Esophagus squamous epithelium (tissue), 5 donors: ENCODE results near the gene LPP. TPM values are rescaled to one million over a fixed set of nuclear protein-coding genes. Genes with fewer than 3 reads are reported as not detected.

ENCODE experiments used
- DNase-seq: peaks from one replicate; lab custom pipeline; 2025; lab: John Stamatoyannopoulos, UW
- H3K27ac ChIP-seq, 4 donors: fragments of 200-600 bp; sonication (generic); one replicate each; pipeline ENCODE4 v1.5.1; 2016 to 2019; ENCODE audit warnings: mild to moderate bottlenecking in 1 of 4
- H3K27me3 ChIP-seq, 4 donors: fragments of 200-600 bp; sonication (generic); 1 replicate in 3 of 4; 2 replicates in 1 of 4; pipeline versions ENCODE4 v1.5.1 to v1.6.0; 2017 to 2021; ENCODE audit warnings: antibody characterized with exemption in 1 of 4
- H3K36me3 ChIP-seq, 3 donors: fragments of 200-600 bp; sonication (generic); one replicate each; pipeline ENCODE4 v1.5.1; 2016 to 2019
- H3K4me1 ChIP-seq, 3 donors: fragments of 200-600 bp; sonication (generic); one replicate each; pipeline ENCODE4 v1.5.1; 2017 to 2019
- H3K4me3 ChIP-seq, 4 donors: fragments of 200-600 bp; sonication (generic); 1 replicate in 3 of 4; 2 replicates in 1 of 4; pipeline ENCODE4 v1.5.1; 2016 to 2019; ENCODE audit warnings: mild to moderate bottlenecking in 2 of 4, moderate library complexity in 1 of 4
- H3K9me3 ChIP-seq, 3 donors: fragments of 200-600 bp; sonication (generic); one replicate each; pipeline ENCODE4 v1.5.1; 2016 to 2019
- POLR2A ChIP-seq, 4 donors: fragments of 450-650 bp; IDR thresholded peaks; one replicate each; pipeline ENCODE4 v1.6.1; 2017; ENCODE audit warnings: antibody characterized with exemption in 4 of 4, mild to moderate bottlenecking in 4 of 4, moderate library complexity in 3 of 4
- WGBS, 2 donors: methylation state at CpG; one replicate each; pipeline ENCODE4 v1.1.5; 2018; 5-methylcytosine and 5-hydroxymethylcytosine counted together
- intact Hi-C: fragments of 100-400 bp; cut with DNase I; formaldehyde crosslinking; loops from one replicate; pipeline ENCODE4 v1.15.0; 2022
- total RNA-seq, 4 donors: library from RNA; depleted of rRNA; stranded (reverse); fragments of >200 nt; gene quantifications; one replicate each; pipeline ENCODE4 v1.1.0, GENCODE V29; 2016
- TF ChIP-seq, protein P1 (sequence below), 6 experiments: fragments of 450-650 bp in 4 of 6; fragments of 200-600 bp in 2 of 6; sonication (generic) in 2 of 6; IDR thresholded peaks; one replicate each; pipeline ENCODE4 v1.5.1; 2016 to 2019; ENCODE audit warnings: antibody characterized with exemption in 6 of 6, mild to moderate bottlenecking in 4 of 6, moderate library complexity in 4 of 6
- donor health status: DM: yes; HTN: yes; CAD: no.

The LPP gene
- total RNA-seq, 4 donors from 2014 or later = 41.4 to 369 (median 97.3) TPM

DNA sequence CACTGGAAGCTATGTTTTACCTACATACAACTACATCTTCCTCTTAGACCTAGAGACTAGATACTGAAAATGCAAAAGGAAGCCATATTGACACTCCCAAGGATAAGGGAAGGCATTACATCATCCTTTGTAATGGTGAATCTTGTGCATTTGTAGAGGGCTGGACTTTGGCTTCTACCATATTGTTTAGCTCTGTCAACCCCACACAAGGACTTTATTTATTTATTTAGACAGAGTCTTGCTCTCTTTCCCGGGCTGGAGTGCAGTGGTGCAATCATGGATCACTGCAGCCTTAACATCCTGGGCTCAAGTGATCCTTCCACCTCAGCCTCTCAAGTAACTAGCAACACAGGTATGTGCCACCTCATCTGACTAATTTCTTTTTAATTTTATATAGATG, 686.3 kb downstream of the LPP start:
- Histone ChIP-seq H3K27ac (no peak overlapping the region), H3K9me3 (no peaks in the 10 kb centered on the region), H3K4me1 (peaks cover 0 to 21% (median 3%) of the 10 kb centered on the region in 3 donors), H3K36me3 (no peaks in the 10 kb centered on the region), H3K4me3 (no peak overlapping the region), H3K27me3 (no peaks in the 10 kb centered on the region)
- intact Hi-C loops = no loop called here
- no peak for DNase-seq
- 80 to 94% methylated on average over 1 of the region's 1 CpG for WGBS, 2 donors
- no peak for TF ChIP-seq POLR2A (IDR thresholded peaks at IDR 0.05)
- TF ChIP-seq, protein P1, sequence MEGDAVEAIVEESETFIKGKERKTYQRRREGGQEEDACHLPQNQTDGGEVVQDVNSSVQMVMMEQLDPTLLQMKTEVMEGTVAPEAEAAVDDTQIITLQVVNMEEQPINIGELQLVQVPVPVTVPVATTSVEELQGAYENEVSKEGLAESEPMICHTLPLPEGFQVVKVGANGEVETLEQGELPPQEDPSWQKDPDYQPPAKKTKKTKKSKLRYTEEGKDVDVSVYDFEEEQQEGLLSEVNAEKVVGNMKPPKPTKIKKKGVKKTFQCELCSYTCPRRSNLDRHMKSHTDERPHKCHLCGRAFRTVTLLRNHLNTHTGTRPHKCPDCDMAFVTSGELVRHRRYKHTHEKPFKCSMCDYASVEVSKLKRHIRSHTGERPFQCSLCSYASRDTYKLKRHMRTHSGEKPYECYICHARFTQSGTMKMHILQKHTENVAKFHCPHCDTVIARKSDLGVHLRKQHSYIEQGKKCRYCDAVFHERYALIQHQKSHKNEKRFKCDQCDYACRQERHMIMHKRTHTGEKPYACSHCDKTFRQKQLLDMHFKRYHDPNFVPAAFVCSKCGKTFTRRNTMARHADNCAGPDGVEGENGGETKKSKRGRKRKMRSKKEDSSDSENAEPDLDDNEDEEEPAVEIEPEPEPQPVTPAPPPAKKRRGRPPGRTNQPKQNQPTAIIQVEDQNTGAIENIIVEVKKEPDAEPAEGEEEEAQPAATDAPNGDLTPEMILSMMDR (IDR thresholded peaks at IDR 0.05) = no peak

DNA sequence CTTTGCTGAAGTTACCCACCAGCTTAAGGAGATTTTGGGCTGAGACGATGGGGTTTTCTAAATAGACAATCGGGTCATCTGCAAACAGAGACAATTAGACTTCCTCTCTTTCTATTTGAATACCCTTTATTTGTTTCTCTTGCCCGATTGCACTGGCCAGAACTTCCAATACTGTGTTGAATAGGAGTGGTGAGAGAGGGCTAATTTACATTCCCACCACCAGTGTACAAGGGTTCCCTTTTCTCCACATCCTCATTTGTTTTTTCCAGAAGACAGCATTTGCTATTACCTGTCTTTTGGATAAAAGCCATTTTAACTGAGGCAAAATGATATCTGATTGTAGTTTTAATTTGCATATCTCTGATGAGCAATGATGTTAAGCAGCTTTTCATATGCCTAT, 687.9 kb downstream of the LPP start:
- 73 to 84% methylated on average over 3 of the region's 3 CpGs for WGBS, 2 donors
- H3K4me3 ChIP-seq = no peak overlapping the region
- intact Hi-C loops = no loop called here
- no peaks in the 10 kb centered on the region for H3K9me3 ChIP-seq
- TF ChIP-seq, protein P1 (IDR thresholded peaks at IDR 0.05) = no peak
- TF ChIP-seq POLR2A (IDR thresholded peaks at IDR 0.05) = no peak
- H3K4me1 ChIP-seq = peaks cover 0 to 12% (median under 1%) of the 10 kb centered on the region in 3 donors
- H3K36me3 ChIP-seq = no peaks in the 10 kb centered on the region
- DNase-seq = no peak
- no peak overlapping the region for H3K27ac ChIP-seq
- no peaks in the 10 kb centered on the region for H3K27me3 ChIP-seq

DNA sequence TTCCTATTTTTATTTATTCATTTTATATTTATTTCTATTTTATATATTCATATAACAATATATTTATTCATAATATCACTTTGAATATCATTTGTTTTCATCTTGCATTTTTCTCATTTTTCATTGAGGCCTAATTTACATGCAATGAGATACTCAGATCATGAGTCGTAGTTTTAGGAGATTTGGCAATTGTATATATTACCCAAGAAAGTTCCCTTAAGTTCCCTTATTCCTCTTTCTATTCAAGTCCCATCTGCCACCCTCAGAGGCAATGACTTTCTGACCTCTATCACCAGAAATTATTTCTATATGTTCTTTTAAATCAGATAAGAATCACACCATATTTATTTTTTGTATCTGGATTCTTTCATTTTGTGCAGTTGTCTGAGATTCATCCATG, 688.7 kb downstream of the LPP start:
- DNase-seq = no peak

DNA sequence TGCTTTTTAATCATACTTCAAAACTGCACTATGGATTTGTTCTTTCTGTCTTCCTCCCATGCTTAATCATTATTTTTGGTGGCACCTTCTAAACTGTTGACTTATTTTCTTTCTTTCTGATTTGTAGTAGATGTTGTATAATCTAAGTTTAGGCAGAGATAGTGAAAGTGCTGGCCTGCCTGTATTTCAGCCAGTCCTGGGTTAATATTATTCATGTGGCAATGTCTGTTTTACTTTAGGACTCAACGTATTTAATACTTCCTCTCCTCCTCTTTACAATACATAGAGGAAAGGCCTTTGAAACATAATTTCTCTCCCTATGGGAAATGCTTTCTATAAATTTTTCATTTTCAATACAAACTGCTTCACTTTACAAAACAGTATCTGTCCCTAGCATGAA, 690.1 kb downstream of the LPP start:
- no peak for DNase-seq
- H3K4me3 ChIP-seq = no peak overlapping the region
- H3K27ac ChIP-seq = no peak overlapping the region
- no peaks in the 10 kb centered on the region for H3K27me3 ChIP-seq
- TF ChIP-seq, protein P1 (IDR thresholded peaks at IDR 0.05) = no peak
- TF ChIP-seq POLR2A (IDR thresholded peaks at IDR 0.05) = no peak
- H3K36me3 ChIP-seq = peaks cover 0 to 8% (median 0%) of the 10 kb centered on the region in 3 donors
- H3K4me1 ChIP-seq = peaks cover 0 to 11% (median 0%) of the 10 kb centered on the region in 3 donors
- intact Hi-C loops = no loop called here
- no peaks in the 10 kb centered on the region for H3K9me3 ChIP-seq
- 45 to 53% methylated on average over 1 of the region's 1 CpG for WGBS, 2 donors

More for the DNA sequence above, 688.7 kb downstream of the LPP start:
- WGBS, 2 donors = 42 to 67% methylated on average over 1 of the region's 1 CpG
- TF ChIP-seq, protein P1 (IDR thresholded peaks at IDR 0.05) = no peak
- TF ChIP-seq POLR2A (IDR thresholded peaks at IDR 0.05) = no peak
- no peaks in the 10 kb centered on the region for H3K9me3 ChIP-seq
- H3K4me1 ChIP-seq = peaks cover 0 to 11% (median 0%) of the 10 kb centered on the region in 3 donors
- no peak overlapping the region for H3K4me3 ChIP-seq
- no peak overlapping the region for H3K27ac ChIP-seq
- H3K27me3 ChIP-seq = no peaks in the 10 kb centered on the region
- intact Hi-C loops = no loop called here
- no peaks in the 10 kb centered on the region for H3K36me3 ChIP-seq

DNA sequence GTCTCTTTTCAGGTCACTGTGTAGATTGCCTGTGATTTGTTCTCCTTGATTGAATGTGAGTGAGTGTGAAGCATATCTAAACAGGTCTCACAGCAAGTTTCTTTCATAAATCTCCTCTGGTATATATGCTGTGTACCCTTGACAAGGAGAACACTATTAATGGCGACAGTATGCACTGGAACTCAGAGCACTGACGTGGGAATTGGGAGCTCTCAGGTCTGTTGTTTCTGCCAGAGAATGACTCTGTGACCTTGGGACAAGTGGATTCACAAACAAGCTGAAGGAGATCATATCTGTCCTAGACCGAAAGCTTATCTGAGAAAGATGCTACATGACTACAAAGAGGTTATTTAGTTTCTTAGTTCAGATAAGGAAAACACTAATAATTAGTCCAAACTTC, 691.6 kb downstream of the LPP start:
- H3K4me3 ChIP-seq = no peak overlapping the region
- 83 to 95% methylated on average over 3 of the region's 3 CpGs for WGBS, 2 donors

More for the DNA sequence above, 691.6 kb downstream of the LPP start:
- no peaks in the 10 kb centered on the region for H3K27me3 ChIP-seq
- intact Hi-C loops = no loop called here
- no peak overlapping the region for H3K27ac ChIP-seq
- TF ChIP-seq, protein P1 (IDR thresholded peaks at IDR 0.05) = no peak
- no peak for TF ChIP-seq POLR2A (IDR thresholded peaks at IDR 0.05)
- H3K36me3 ChIP-seq = peaks cover 0 to 8% (median 0%) of the 10 kb centered on the region in 3 donors
- H3K9me3 ChIP-seq = no peaks in the 10 kb centered on the region
- peaks cover 0 to 11% (median 0%) of the 10 kb centered on the region in 3 donors for H3K4me1 ChIP-seq
- no peak for DNase-seq
